ENCODE data around the gene SGCA.

Gene SGCA

DNA sequence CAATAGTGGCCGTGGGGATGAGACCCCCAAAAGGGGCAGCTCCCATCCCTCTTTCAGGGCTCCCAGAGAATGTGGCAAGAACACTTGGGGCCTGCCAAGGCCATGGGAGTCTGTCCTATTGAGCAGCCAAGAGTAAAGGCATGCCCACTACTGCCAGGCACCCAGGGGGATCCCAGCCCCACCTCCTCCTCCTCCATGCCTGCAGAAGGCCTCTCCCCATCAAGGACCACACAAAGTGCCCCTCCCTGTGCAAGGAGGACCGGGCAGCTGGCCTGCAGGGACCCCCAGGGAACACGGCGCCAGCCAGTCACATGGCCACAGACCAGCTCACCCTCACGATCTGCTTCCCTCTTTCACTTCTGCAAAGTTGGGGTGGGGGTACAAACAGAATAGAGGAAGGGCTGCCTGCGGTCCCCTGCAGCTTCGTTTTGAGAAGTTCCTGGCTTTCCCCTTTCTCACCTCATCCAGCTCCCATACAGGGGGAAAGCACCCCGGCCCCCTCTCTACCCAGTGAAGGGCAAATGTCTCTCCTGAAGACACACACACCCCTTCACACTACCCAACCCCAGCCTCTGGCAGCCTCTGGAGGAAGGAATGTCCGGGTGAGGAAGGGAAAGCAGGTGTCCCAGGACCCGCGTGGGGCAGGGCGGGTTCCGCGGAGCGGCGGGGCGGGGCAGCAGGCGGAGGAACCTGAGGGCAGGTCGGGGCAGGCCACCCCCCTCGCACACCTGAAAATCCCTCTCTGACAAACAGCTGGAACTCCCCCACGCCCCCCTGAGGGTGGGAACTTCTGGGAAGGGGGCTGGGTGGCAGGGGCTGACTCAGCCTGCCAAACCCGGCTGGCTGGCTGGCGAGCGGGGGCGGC is 17.3 kb upstream of the SGCA start:
- TF ChIP-seq ZFX (IDR thresholded peaks at IDR 0.05; ENCODE audit: borderline replicate concordance): no peak
- TF ChIP-seq CTCF (IDR thresholded peaks at IDR 0.05): no peak
- no peak overlapping the region for H3K27ac ChIP-seq

- no peak for TF ChIP-seq ZFX (IDR thresholded peaks at IDR 0.05; ENCODE audit: borderline replicate concordance)
- TF ChIP-seq CTCF (IDR thresholded peaks at IDR 0.05): no peak
- peak overlapping the region; percentile 89 for H3K27ac ChIP-seq
Measured at GRCh38 chr17:50149091-50149416, 16.8 kb upstream of the SGCA start.

- peak overlapping the region; percentile 89 for H3K27ac ChIP-seq
- peak; percentile 20 for TF ChIP-seq CTCF (IDR thresholded peaks at IDR 0.05)
- TF ChIP-seq ZFX (IDR thresholded peaks at IDR 0.05; ENCODE audit: borderline replicate concordance): no peak
Measured at GRCh38 chr17:50149417-50150353, 16.1 kb upstream of the SGCA start.

DNA sequence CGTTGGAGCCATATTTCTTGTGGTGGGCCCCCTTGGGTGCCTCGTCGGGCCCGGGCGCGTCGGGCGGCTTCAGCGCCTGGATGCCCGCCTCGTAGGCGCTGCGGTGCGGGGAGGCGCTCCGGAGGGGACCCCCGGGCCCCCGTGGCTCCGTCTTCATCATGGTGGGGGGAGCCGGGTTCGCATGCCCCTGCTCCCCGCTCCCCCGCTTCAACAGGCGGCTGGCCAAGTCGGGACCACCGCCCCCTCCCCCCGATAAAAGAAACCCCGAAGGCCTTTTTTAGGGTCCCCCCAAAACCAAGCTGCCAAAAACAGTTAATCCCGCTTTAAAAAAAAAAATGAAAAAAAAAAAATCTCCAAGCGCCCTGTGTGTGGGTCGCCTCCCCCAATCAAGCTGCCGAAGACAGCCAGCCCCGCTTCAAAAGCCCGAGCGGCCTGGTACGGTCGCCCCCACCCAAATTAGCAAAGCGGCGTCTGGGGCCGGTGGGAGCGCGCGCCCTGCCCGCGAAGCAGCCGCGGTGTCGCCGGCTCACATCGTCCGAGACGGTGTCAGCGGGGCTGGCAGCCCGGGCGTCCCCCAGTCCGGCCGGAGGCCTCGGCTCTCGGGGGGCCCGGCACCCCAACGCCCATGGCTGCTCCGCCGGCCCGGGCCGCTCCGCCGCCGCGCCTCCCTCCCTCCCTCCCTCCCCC is 15.3 kb upstream of the SGCA start, which contains the start of gene PPP1R9B:
TSS of gene PPP1R9B (minus strand) at position 324 of the 687 bp plus-strand sequence. CDS start at position 160, 164 bp downstream.
- TF ChIP-seq CTCF (IDR thresholded peaks at IDR 0.05): no peak
- TF ChIP-seq ZFX (IDR thresholded peaks at IDR 0.05; ENCODE audit: borderline replicate concordance): no peak
- H3K27ac ChIP-seq: peak within 1 kb of the TSS; percentile 89

DNA sequence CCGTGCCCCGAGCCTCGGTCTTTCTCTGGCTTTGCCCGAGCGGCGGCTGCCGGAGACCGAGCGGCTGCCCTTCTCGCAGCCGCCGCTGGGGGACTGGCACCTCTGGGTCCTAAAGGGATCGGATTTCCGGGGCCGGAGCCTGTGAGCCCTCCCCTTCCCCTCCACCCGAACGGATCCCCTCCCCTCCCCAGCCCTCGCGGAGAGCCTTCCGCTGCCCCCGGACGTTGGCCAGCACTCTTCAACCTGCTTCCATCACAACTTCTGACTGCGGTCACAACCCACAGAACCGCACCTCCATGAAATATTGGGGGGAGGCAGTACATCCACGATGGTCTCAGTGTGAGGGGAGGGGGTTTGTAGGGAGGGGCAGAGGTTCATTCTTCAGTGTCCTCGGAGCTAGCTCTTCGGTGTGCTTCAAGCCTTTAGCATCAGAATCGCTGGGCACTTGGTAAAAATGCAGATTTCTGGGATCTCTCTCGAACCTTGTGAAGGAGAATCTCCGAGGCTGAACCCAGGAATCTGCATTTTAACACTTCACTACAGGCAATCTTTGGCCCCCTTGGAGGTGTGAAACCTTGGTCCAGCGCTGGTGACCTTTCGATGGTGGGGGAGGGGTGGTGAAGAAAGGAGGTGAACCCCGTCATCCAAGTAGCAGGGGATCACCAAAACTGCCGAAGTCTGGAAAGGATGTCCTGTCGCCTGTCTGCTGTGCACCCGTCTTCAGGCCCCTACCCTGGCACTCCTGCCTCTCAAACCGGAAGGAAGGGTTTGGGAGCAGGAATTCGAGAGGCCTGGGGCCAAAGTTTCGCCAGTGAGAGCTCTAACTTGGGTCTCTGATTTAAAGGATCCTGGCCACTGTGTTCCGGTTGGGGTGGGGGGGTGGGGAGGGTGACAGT is 14.5 kb upstream of the SGCA start:
- TF ChIP-seq CTCF (IDR thresholded peaks at IDR 0.05) (peak; percentile 58), ZFX (IDR thresholded peaks at IDR 0.05; ENCODE audit: borderline replicate concordance) (no peak)
- peak overlapping the region; percentile 89 for H3K27ac ChIP-seq

GRCh38 chr17:50151937-50152547 is 13.8 kb upstream of the SGCA start:
- TF ChIP-seq CTCF (IDR thresholded peaks at IDR 0.05) (no peak), ZFX (IDR thresholded peaks at IDR 0.05; ENCODE audit: borderline replicate concordance) (no peak)
- H3K27ac ChIP-seq: peak overlapping the region; percentile 89
